Mesenchymal stem cell (in vitro differentiated cells and primary cell): ENCODE measurements around the gene NRSN2.
"Not testable (repeated sequence)": the region's sequence is repeated elsewhere in the genome, so short reads cannot be mapped to it uniquely, and the experiment has no call there.

Source experiments
- DNase-seq: peaks from one replicate; pipeline ENCODE4 v3.0.0-alpha.2; 2013
- H2AFZ ChIP-seq: one replicate; pipeline ENCODE4 v1.6.1; 2013; ENCODE audit warnings: low read depth, mild to moderate bottlenecking, control low read depth, inconsistent platforms, low read length, moderate library complexity
- H2AK5ac ChIP-seq: 2 replicates; pipeline ENCODE4 v1.6.1; 2013; ENCODE audit warnings: low read length, moderate library complexity, mild to moderate bottlenecking, inconsistent platforms; ENCODE audit not compliant: severe bottlenecking
- H2BK120ac ChIP-seq: one replicate; pipeline ENCODE4 v1.6.1; 2013; ENCODE audit warnings: low read depth, mild to moderate bottlenecking, inconsistent platforms, low read length, moderate library complexity
- H2BK12ac ChIP-seq, 2 experiments: one replicate each; pipeline ENCODE4 v1.6.1; 2013; ENCODE audit warnings: inconsistent platforms in 2 of 2, low read length in 2 of 2, mild to moderate bottlenecking in 2 of 2, moderate library complexity in 2 of 2, control low read depth in 1 of 2
- H2BK15ac ChIP-seq: one replicate; pipeline ENCODE4 v1.6.1; 2013; ENCODE audit warnings: mild to moderate bottlenecking, low read depth, inconsistent platforms; ENCODE audit not compliant: poor library complexity, severe bottlenecking
- H2BK5ac ChIP-seq: 2 replicates; pipeline ENCODE4 v1.6.1; 2013; ENCODE audit warnings: low read depth, mild to moderate bottlenecking, low read length, control low read depth, inconsistent platforms; ENCODE audit not compliant: poor library complexity, severe bottlenecking
- H3K14ac ChIP-seq, 2 experiments: one replicate each; pipeline ENCODE4 v1.6.1; 2013; ENCODE audit warnings: inconsistent platforms in 2 of 2, low read length in 2 of 2, control low read depth in 1 of 2, mild to moderate bottlenecking in 1 of 2, moderate library complexity in 1 of 2
- H3K18ac ChIP-seq, 2 experiments: one replicate each; pipeline ENCODE4 v1.6.1; 2013; ENCODE audit warnings: inconsistent platforms in 2 of 2, low read length in 2 of 2, control low read depth in 1 of 2, low read depth in 1 of 2, mild to moderate bottlenecking in 1 of 2
- H3K23ac ChIP-seq, 2 experiments: one replicate each; pipeline ENCODE4 v1.6.1; 2013; ENCODE audit warnings: inconsistent platforms in 2 of 2, low read length in 2 of 2, mild to moderate bottlenecking in 2 of 2, moderate library complexity in 2 of 2, control low read depth in 1 of 2
- H3K27ac ChIP-seq: 2 replicates; pipeline ENCODE4 v1.5.1; 2013; ENCODE audit warnings: mild to moderate bottlenecking, moderate library complexity, low read length, control low read depth, inconsistent platforms; ENCODE audit not compliant: poor library complexity, severe bottlenecking
- H3K27me3 ChIP-seq, 2 experiments: 2 replicates each; pipeline versions ENCODE4 v1.6.1 to v1.7.0; 2013; ENCODE audit warnings: low read length in 2 of 2, mild to moderate bottlenecking in 2 of 2, moderate library complexity in 2 of 2, control low read depth in 1 of 2, inconsistent platforms in 1 of 2; ENCODE audit not compliant: control insufficient read depth in 1 of 2, insufficient read depth in 1 of 2
- H3K36me3 ChIP-seq, 2 experiments: 2 replicates each; pipeline versions ENCODE4 v1.6.1 to v1.7.0; 2013; ENCODE audit warnings: low read length in 2 of 2, control low read depth in 1 of 2, inconsistent platforms in 1 of 2, low read depth in 1 of 2, mild to moderate bottlenecking in 1 of 2; ENCODE audit not compliant: insufficient read depth in 2 of 2, control insufficient read depth in 1 of 2
- H3K4ac ChIP-seq, 2 experiments: one replicate each; pipeline ENCODE4 v1.6.1; 2013; ENCODE audit warnings: inconsistent platforms in 2 of 2, low read length in 2 of 2, mild to moderate bottlenecking in 2 of 2, moderate library complexity in 2 of 2, control low read depth in 1 of 2, low read depth in 1 of 2
- H3K4me1 ChIP-seq: 2 replicates; pipeline ENCODE4 v1.6.1; 2013; ENCODE audit warnings: low read depth, low read length, control low read depth; ENCODE audit not compliant: control insufficient read depth, insufficient read depth
- H3K4me2 ChIP-seq: 2 replicates; pipeline ENCODE4 v1.6.1; 2013; ENCODE audit warnings: low read length, mild to moderate bottlenecking, inconsistent platforms; ENCODE audit not compliant: poor library complexity, severe bottlenecking
- H3K4me3 ChIP-seq, 2 experiments: 2 replicates each; pipeline versions ENCODE4 v1.5.1 to v1.7.0; 2013; ENCODE audit warnings: low read length in 2 of 2, mild to moderate bottlenecking in 2 of 2, control low read depth in 1 of 2, low read depth in 1 of 2; ENCODE audit not compliant: insufficient read depth in 1 of 2
- H3K79me1 ChIP-seq: replicated peaks from 2 replicates; pipeline ENCODE4 v1.6.1; 2013; ENCODE audit warnings: mild to moderate bottlenecking, control low read depth, low read length, inconsistent platforms; ENCODE audit not compliant: poor library complexity, severe bottlenecking
- H3K9ac ChIP-seq: 2 replicates; pipeline ENCODE4 v1.7.0; 2013; ENCODE audit warnings: mild to moderate bottlenecking, low read length, moderate library complexity
- H3K9me3 ChIP-seq: 2 replicates; pipeline ENCODE4 v1.7.0; 2013; ENCODE audit warnings: mild to moderate bottlenecking, low read length; ENCODE audit not compliant: control insufficient read depth
- H4K8ac ChIP-seq: one replicate; pipeline ENCODE4 v1.6.1; 2013; ENCODE audit warnings: inconsistent platforms, mild to moderate bottlenecking, low read length, moderate library complexity
- H4K91ac ChIP-seq: one replicate; pipeline ENCODE4 v1.6.1; 2013; ENCODE audit warnings: mild to moderate bottlenecking, low read length, inconsistent platforms
- WGBS: methylation state at CpG from one replicate; pipeline ENCODE4 v1.1.7; 2013; ENCODE audit warnings: mixed read lengths; 5-methylcytosine and 5-hydroxymethylcytosine counted together

The NRSN2 gene

GRCh38 chr20:389220-389619, 42.3 kb downstream of the NRSN2 start:
- no peak overlapping the region for H3K4ac ChIP-seq
- H2AK5ac ChIP-seq: no peak overlapping the region
- H3K9ac ChIP-seq: no peak overlapping the region
- no peak overlapping the region for H4K91ac ChIP-seq
- H3K4me1 ChIP-seq: peaks cover 5% of the 10 kb centered on the region
- H3K27ac ChIP-seq: no peak overlapping the region
- H4K8ac ChIP-seq: no peak overlapping the region
- H3K4me3 ChIP-seq: no peak overlapping the region
- peaks cover 1% of the 10 kb centered on the region for H3K79me1 ChIP-seq
- no peak overlapping the region for H3K4me2 ChIP-seq
- no peak overlapping the region for H3K14ac ChIP-seq
- H2BK15ac ChIP-seq: no peak overlapping the region
- H3K27me3 ChIP-seq: no peaks in the 10 kb centered on the region
- H2AFZ ChIP-seq: no peak overlapping the region
- no peak overlapping the region for H2BK12ac ChIP-seq
- DNase-seq: no peak
- 86% methylated on average over 6 of the region's 6 CpGs for WGBS
- H3K9me3 ChIP-seq: no peaks in the 10 kb centered on the region
- H3K23ac ChIP-seq: no peak overlapping the region
- no peak overlapping the region for H2BK120ac ChIP-seq
- peaks cover 23 to 43% of the 10 kb centered on the region in 2 experiments for H3K36me3 ChIP-seq
- no peak overlapping the region for H3K18ac ChIP-seq
- no peak overlapping the region for H2BK5ac ChIP-seq

GRCh38 chr20:391041-391711, 44.3 kb downstream of the NRSN2 start:
- H2BK120ac ChIP-seq: no peak overlapping the region
- no peak overlapping the region for H4K91ac ChIP-seq
- H2AK5ac ChIP-seq: no peak overlapping the region
- no peaks in the 10 kb centered on the region for H3K79me1 ChIP-seq
- peaks cover 6% of the 10 kb centered on the region for H3K4me1 ChIP-seq
- no peak overlapping the region for H2BK12ac ChIP-seq
- no peak overlapping the region for H3K27ac ChIP-seq
- DNase-seq: no peak
- H3K4ac ChIP-seq: no peak overlapping the region
- no peak overlapping the region for H2AFZ ChIP-seq
- no peak overlapping the region for H3K4me2 ChIP-seq
- H3K36me3 ChIP-seq: peaks cover 29 to 61% of the 10 kb centered on the region in 2 experiments
- H3K9me3 ChIP-seq: no peaks in the 10 kb centered on the region
- no peak overlapping the region for H3K23ac ChIP-seq
- H4K8ac ChIP-seq: no peak overlapping the region
- 97% methylated on average over 29 of the region's 29 CpGs for WGBS
- H3K14ac ChIP-seq: no peak overlapping the region
- H3K9ac ChIP-seq: no peak overlapping the region
- H2BK5ac ChIP-seq: no peak overlapping the region
- H3K27me3 ChIP-seq: no peaks in the 10 kb centered on the region
- no peak overlapping the region for H3K4me3 ChIP-seq
- H3K18ac ChIP-seq: no peak overlapping the region
- no peak overlapping the region for H2BK15ac ChIP-seq

DNA sequence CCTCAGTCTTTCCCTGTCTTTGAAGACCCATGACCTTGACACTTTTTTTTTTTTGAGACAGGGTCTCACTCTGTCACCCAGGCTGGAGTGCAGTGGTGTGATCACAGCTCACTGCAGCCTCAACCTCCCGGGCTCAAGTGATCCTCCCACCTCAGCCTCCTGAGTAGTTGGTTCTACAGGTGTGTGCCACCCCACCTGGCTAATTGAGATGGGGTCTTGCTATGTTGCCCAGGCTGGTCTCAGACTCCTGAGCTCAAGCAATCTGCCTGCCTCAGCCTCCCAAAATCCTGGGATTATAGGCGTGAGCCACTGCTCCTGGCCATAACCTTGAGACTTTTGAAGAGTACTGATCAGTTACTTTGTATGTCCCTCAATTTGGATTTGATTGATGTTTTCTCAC, 46.4 kb downstream of the NRSN2 start:
- not testable (repeated sequence) for H3K9me3 ChIP-seq, H3K4ac ChIP-seq, H4K91ac ChIP-seq, H3K4me3 ChIP-seq, H3K79me1 ChIP-seq, H3K23ac ChIP-seq, H2BK120ac ChIP-seq, H2AK5ac ChIP-seq, H2BK12ac ChIP-seq, H2BK15ac ChIP-seq, H4K8ac ChIP-seq, H3K4me1 ChIP-seq, H3K18ac ChIP-seq, H2BK5ac ChIP-seq, H2AFZ ChIP-seq, H3K27ac ChIP-seq, H3K27me3 ChIP-seq, H3K14ac ChIP-seq, H3K9ac ChIP-seq, DNase-seq, H3K4me2 ChIP-seq
- WGBS: 100% methylated on average over 2 of the region's 2 CpGs
- peaks cover 35 to 72% of the 10 kb centered on the region in 2 experiments for H3K36me3 ChIP-seq

- H3K18ac ChIP-seq: no peak overlapping the region
- no peak overlapping the region for H2AFZ ChIP-seq
- H3K27ac ChIP-seq: no peak overlapping the region
- H4K8ac ChIP-seq: no peak overlapping the region
- H3K27me3 ChIP-seq: no peaks in the 10 kb centered on the region
- no peak overlapping the region for H3K4me2 ChIP-seq
- H3K9ac ChIP-seq: no peak overlapping the region
- peaks cover 23 to 50% of the 10 kb centered on the region in 2 experiments for H3K36me3 ChIP-seq
- no peak overlapping the region for H3K14ac ChIP-seq
- DNase-seq: no peak
- no peak overlapping the region for H2BK5ac ChIP-seq
- H3K79me1 ChIP-seq: no peaks in the 10 kb centered on the region
- H2BK120ac ChIP-seq: no peak overlapping the region
- no peak overlapping the region for H2AK5ac ChIP-seq
- no peak overlapping the region for H3K4ac ChIP-seq
- no peak overlapping the region for H2BK15ac ChIP-seq
- H2BK12ac ChIP-seq: no peak overlapping the region
- H3K4me1 ChIP-seq: peaks cover 8% of the 10 kb centered on the region
- H3K23ac ChIP-seq: no peak overlapping the region
- H3K4me3 ChIP-seq: no peak overlapping the region
- no peak overlapping the region for H4K91ac ChIP-seq
- WGBS: 95% methylated on average over 24 of the region's 24 CpGs
- H3K9me3 ChIP-seq: no peaks in the 10 kb centered on the region
These were observed 49.3 kb downstream of the NRSN2 start for GRCh38 chr20:396252-396618.
